ENCODE results near the gene CLEC4A. TPM values are rescaled to one million over a fixed set of nuclear protein-coding genes. Genes with fewer than 3 reads are reported as not detected.

Gene CLEC4A
- total RNA-seq, 2 experiments from 2014 or later = 0.39 to 1.0 TPM

GRCh38 chr12:8089716-8090115 lies 33.7 kb upstream of the CLEC4A start:
- no peak overlapping the region for H3K27ac ChIP-seq (ENCODE audit: low read depth in 1 of 2, low read length in 2 of 2)
- ATAC-seq (ENCODE audit: poor library complexity) = no peak
- peaks cover 32% of the 10 kb centered on the region for H3K4me1 ChIP-seq (ENCODE audit: insufficient read depth, low read length)
- H3K36me3 Mint-ChIP-seq (ENCODE audit: low read depth) = peaks cover 73% of the 10 kb centered on the region
- peaks cover 28% of the 10 kb centered on the region for H3K4me1 Mint-ChIP-seq (ENCODE audit: low read depth)
- no peak overlapping the region for H3K4me3 ChIP-seq (ENCODE audit: low read length)
- no peaks in the 10 kb centered on the region for H3K9me3 Mint-ChIP-seq
- H3K27me3 Mint-ChIP-seq = no peaks in the 10 kb centered on the region
- DNase-seq = no peak
- H3K27me3 ChIP-seq (ENCODE audit: control insufficient read depth in 1 of 2, insufficient read depth in 2 of 2, low read length in 2 of 2) = no peaks in the 10 kb centered on the region
- H3K4me3 Mint-ChIP-seq = no peak overlapping the region
- ChIA-PET CTCF (no interaction called here), POLR2A (no interaction called here)
- TF ChIP-seq CTCF (IDR thresholded peaks at IDR 0.05) = no peak
- peaks cover 56% of the 10 kb centered on the region for H3K36me3 ChIP-seq (ENCODE audit: insufficient read depth, low read length)
- H3K27ac Mint-ChIP-seq = peak overlapping the region; percentile 40
- no peaks in the 10 kb centered on the region for H3K9me3 ChIP-seq (ENCODE audit: control insufficient read depth in 1 of 2, insufficient read depth in 1 of 2, low read length in 2 of 2)
- intact Hi-C loops (cut with DNase I, micrococcal nuclease) = loop anchor here (2.0 to 5.0 kb wide), 2 partner anchors 19 to 162 kb away; no protein-coding TSS in a partner anchor

GRCh38 chr12:8093291-8093690 lies 30.1 kb upstream of the CLEC4A start:
- no peaks in the 10 kb centered on the region for H3K9me3 ChIP-seq (ENCODE audit: control insufficient read depth in 1 of 2, insufficient read depth in 1 of 2, low read length in 2 of 2)
- no peak overlapping the region for H3K4me3 ChIP-seq (ENCODE audit: low read length)
- intact Hi-C loops (cut with DNase I, micrococcal nuclease) = loop anchor here in 1 of 2 experiments (5.0 kb wide), 1 partner anchor 166 kb away; no protein-coding TSS in a partner anchor
- no peak overlapping the region for H3K27ac ChIP-seq (ENCODE audit: low read depth in 1 of 2, low read length in 2 of 2)
- ChIA-PET POLR2A (interaction anchor here (0.6 kb wide), 1 partner anchor 11 kb away, joined by 3 read pairs; no protein-coding TSS in a partner anchor), CTCF (interaction anchor here (0.9 kb wide), 1 partner anchor 16 kb away, joined by 4 read pairs; no protein-coding TSS in a partner anchor)
- TF ChIP-seq CTCF (IDR thresholded peaks at IDR 0.05) = no peak
- DNase-seq (no peak), ATAC-seq (ENCODE audit: poor library complexity) (no peak)
- no peaks in the 10 kb centered on the region for H3K27me3 ChIP-seq (ENCODE audit: control insufficient read depth in 1 of 2, insufficient read depth in 2 of 2, low read length in 2 of 2)
- H3K4me1 Mint-ChIP-seq (ENCODE audit: low read depth) = peaks cover 13% of the 10 kb centered on the region
- H3K27ac Mint-ChIP-seq = no peak overlapping the region
- H3K36me3 Mint-ChIP-seq (ENCODE audit: low read depth) = peaks cover 91% of the 10 kb centered on the region
- H3K36me3 ChIP-seq (ENCODE audit: insufficient read depth, low read length) = peaks cover 85% of the 10 kb centered on the region
- no peaks in the 10 kb centered on the region for H3K9me3 Mint-ChIP-seq
- no peaks in the 10 kb centered on the region for H3K27me3 Mint-ChIP-seq
- peaks cover 10% of the 10 kb centered on the region for H3K4me1 ChIP-seq (ENCODE audit: insufficient read depth, low read length)
- no peak overlapping the region for H3K4me3 Mint-ChIP-seq

GRCh38 chr12:8096281-8096915 lies 27.0 kb upstream of the CLEC4A start:
- Histone ChIP-seq H3K9me3 (ENCODE audit: control insufficient read depth in 1 of 2, insufficient read depth in 1 of 2, low read length in 2 of 2) (no peaks in the 10 kb centered on the region), H3K4me1 (ENCODE audit: insufficient read depth, low read length) (no peaks in the 10 kb centered on the region), H3K36me3 (ENCODE audit: insufficient read depth, low read length) (peaks cover 67% of the 10 kb centered on the region), H3K27ac (ENCODE audit: low read depth in 1 of 2, low read length in 2 of 2) (no peak overlapping the region), H3K27me3 (ENCODE audit: control insufficient read depth in 1 of 2, insufficient read depth in 2 of 2, low read length in 2 of 2) (no peaks in the 10 kb centered on the region), H3K4me3 (ENCODE audit: low read length) (no peak overlapping the region)
- intact Hi-C loops (cut with DNase I, micrococcal nuclease) = no loop called here
- no peaks in the 10 kb centered on the region for H3K9me3 Mint-ChIP-seq
- no peaks in the 10 kb centered on the region for H3K27me3 Mint-ChIP-seq
- no peak overlapping the region for H3K27ac Mint-ChIP-seq
- no peak overlapping the region for H3K4me3 Mint-ChIP-seq
- H3K4me1 Mint-ChIP-seq (ENCODE audit: low read depth) = peaks cover 4% of the 10 kb centered on the region
- POLR2A ChIA-PET = no interaction called here
- ATAC-seq (ENCODE audit: poor library complexity) (no peak), DNase-seq (no peak)
- H3K36me3 Mint-ChIP-seq (ENCODE audit: low read depth) = peaks cover 90% of the 10 kb centered on the region
- CTCF ChIA-PET = no interaction called here
- TF ChIP-seq CTCF (IDR thresholded peaks at IDR 0.05) = no peak
